ENCODE results near the gene SNORC. TPM values are rescaled to one million over a fixed set of nuclear protein-coding genes. Genes with fewer than 3 reads are reported as not detected.
A peak's percentile ranks its signal among the peaks of the same experiment; 100 is the strongest.

Gene SNORC
- polyA plus RNA-seq, 3 donors: 0.61 TPM; not detected in 2

DNA sequence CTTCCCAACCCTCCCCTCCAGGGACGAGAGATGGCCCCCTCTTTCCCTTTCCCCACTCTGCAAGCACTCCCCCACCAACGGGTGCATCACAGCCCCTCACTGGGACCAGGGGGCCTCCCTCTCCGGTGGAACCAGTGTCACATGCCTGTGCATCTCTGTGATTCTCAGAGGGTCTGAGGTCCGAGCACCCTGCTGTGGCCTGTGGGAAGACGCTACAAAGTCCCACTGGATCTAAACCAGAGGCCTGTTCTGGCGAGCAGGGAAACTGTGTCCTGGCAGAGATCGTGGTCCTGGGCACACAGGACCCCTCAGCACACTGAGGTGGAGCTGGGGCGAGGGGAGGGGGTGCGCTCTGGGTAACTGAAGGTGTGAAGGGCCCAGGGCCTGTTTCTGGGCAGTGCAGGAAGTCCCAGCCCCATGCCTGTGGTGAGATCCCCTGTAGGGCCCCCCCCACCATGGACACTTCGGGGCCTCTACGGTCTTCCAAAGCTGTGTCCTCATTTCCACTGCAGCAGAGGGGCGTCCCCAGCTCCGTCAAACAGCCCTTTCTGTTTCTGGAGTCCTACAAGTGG is 8.0 kb downstream of the SNORC start:
- DNase-seq: no peak
- TF ChIP-seq, protein P1, sequence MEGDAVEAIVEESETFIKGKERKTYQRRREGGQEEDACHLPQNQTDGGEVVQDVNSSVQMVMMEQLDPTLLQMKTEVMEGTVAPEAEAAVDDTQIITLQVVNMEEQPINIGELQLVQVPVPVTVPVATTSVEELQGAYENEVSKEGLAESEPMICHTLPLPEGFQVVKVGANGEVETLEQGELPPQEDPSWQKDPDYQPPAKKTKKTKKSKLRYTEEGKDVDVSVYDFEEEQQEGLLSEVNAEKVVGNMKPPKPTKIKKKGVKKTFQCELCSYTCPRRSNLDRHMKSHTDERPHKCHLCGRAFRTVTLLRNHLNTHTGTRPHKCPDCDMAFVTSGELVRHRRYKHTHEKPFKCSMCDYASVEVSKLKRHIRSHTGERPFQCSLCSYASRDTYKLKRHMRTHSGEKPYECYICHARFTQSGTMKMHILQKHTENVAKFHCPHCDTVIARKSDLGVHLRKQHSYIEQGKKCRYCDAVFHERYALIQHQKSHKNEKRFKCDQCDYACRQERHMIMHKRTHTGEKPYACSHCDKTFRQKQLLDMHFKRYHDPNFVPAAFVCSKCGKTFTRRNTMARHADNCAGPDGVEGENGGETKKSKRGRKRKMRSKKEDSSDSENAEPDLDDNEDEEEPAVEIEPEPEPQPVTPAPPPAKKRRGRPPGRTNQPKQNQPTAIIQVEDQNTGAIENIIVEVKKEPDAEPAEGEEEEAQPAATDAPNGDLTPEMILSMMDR (IDR thresholded peaks at IDR 0.05): no peak
- H3K36me3 ChIP-seq (replicated peaks in 1 of 2; ENCODE audit: control insufficient read depth in 1 of 2, insufficient read depth in 2 of 2, low read length in 2 of 2): no peaks in the 10 kb centered on the region

DNA sequence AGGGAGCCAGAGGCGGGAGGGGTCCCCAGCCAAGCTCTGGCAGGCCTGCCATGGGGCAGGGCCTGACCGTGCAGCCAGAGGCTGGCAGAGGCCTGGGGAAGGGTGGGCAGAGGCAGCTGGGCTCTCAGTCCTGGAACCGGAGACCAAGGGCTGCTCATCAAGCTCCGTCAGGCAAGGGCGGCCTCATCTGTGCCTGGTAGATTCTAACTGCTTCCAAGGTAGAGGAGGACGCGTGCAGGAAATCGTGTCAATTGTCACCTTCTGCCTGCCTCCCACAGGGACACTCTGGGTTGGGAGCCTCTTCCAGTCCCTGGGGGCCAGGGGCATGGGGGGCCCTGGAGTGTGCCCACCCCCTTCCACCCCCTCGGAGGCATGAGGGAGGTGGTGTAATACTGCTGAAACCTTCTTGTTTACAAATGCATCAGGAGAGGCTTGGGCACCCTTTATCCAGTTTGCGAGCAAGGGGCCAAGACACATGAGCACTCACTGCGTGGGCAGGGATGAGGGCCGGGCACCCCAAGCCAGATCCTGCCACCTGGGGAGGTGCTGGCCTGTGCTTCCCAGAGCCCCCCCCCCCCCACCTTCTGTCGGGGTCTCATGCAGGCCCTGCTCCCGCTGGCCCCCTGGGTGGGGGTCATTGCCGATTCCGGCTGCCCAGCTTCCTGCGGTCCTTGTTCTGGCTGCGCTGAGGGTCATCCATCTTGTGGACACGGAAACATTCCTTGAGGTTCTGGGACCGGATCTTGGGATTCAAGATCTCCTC is 9.0 kb downstream of the SNORC start:
- intact Hi-C loops (cut with micrococcal nuclease): no loop called here
- Histone ChIP-seq H3K27me3 (ENCODE audit: control insufficient read depth in 2 of 2, insufficient read depth in 2 of 2, low read length in 2 of 2) (peaks cover 8 to 24% of the 10 kb centered on the region in 2 donors), H3K36me3 (replicated peaks in 1 of 2; ENCODE audit: control insufficient read depth in 1 of 2, insufficient read depth in 2 of 2, low read length in 2 of 2) (no peaks in the 10 kb centered on the region), H3K4me1 (ENCODE audit: control insufficient read depth in 1 of 2, insufficient read depth in 2 of 2, low read length in 2 of 2) (peaks cover 11 to 23% of the 10 kb centered on the region in 2 donors), H3K4me2 (replicated peaks; ENCODE audit: extremely low read depth, low read length, poor library complexity, severe bottlenecking) (no peak overlapping the region), H2AFZ (ENCODE audit: insufficient read depth, low read depth, low read length, poor library complexity, severe bottlenecking) (no peak overlapping the region), H3K79me2 (ENCODE audit: insufficient read depth, low read length) (no peaks in the 10 kb centered on the region), H3K9ac (ENCODE audit: insufficient read depth, low read length, poor library complexity, severe bottlenecking) (no peak overlapping the region), H3K9me3 (replicated peaks in 1 of 2; ENCODE audit: control insufficient read depth in 1 of 2, insufficient read depth in 1 of 2, low read length in 2 of 2) (no peaks in the 10 kb centered on the region), H3K27ac (ENCODE audit: low read depth in 1 of 2, low read length in 2 of 2) (no peak overlapping the region), H3K4me3 (replicated peaks in 1 of 3; ENCODE audit: low read depth in 2 of 3, low read length in 3 of 3) (no peak overlapping the region), H4K20me1 (ENCODE audit: insufficient read depth, low read length) (no peaks in the 10 kb centered on the region)
- Mint-ChIP-seq H3K4me1 (peaks cover 16% of the 10 kb centered on the region), H3K9me3 (peaks cover 0 to 7% (median 0%) of the 10 kb centered on the region in 7 donors), H3K27me3 (ENCODE audit: low read depth in 3 of 3) (peaks cover 32 to 42% (median 36%) of the 10 kb centered on the region in 3 donors), H3K27ac (no peak overlapping the region), H3K36me3 (no peaks in the 10 kb centered on the region), H3K4me3 (no peak overlapping the region)
- TF ChIP-seq, protein P1 (IDR thresholded peaks at IDR 0.05): no peak
- DNase-seq: no peak
- WGBS (ENCODE audit: insufficient coverage): 87% methylated on average over 19 of the region's 20 CpGs

More for the DNA sequence above, 8.0 kb downstream of the SNORC start:
- WGBS (ENCODE audit: insufficient coverage): 97% methylated on average over 9 of the region's 13 CpGs
- intact Hi-C loops (cut with micrococcal nuclease): no loop called here
- Mint-ChIP-seq H3K27me3 (ENCODE audit: low read depth in 3 of 3) (peaks cover 32 to 39% (median 34%) of the 10 kb centered on the region in 3 donors), H3K9me3 (peaks cover 0 to 7% (median 0%) of the 10 kb centered on the region in 7 donors), H3K27ac (no peak overlapping the region), H3K4me3 (peak overlapping the region in 1 of 2 donors; percentile 46), H3K36me3 (no peaks in the 10 kb centered on the region), H3K4me1 (peaks cover 20% of the 10 kb centered on the region)
- Histone ChIP-seq H3K9me3 (replicated peaks in 1 of 2; ENCODE audit: control insufficient read depth in 1 of 2, insufficient read depth in 1 of 2, low read length in 2 of 2) (no peaks in the 10 kb centered on the region), H2AFZ (ENCODE audit: insufficient read depth, low read depth, low read length, poor library complexity, severe bottlenecking) (no peak overlapping the region), H3K79me2 (ENCODE audit: insufficient read depth, low read length) (no peaks in the 10 kb centered on the region), H3K4me2 (replicated peaks; ENCODE audit: extremely low read depth, low read length, poor library complexity, severe bottlenecking) (no peak overlapping the region), H3K4me3 (replicated peaks in 1 of 3; ENCODE audit: low read depth in 2 of 3, low read length in 3 of 3) (no peak overlapping the region), H4K20me1 (ENCODE audit: insufficient read depth, low read length) (no peaks in the 10 kb centered on the region), H3K9ac (ENCODE audit: insufficient read depth, low read length, poor library complexity, severe bottlenecking) (no peak overlapping the region), H3K4me1 (ENCODE audit: control insufficient read depth in 1 of 2, insufficient read depth in 2 of 2, low read length in 2 of 2) (peaks cover 17 to 30% of the 10 kb centered on the region in 2 donors), H3K27me3 (ENCODE audit: control insufficient read depth in 2 of 2, insufficient read depth in 2 of 2, low read length in 2 of 2) (peaks cover 8 to 24% of the 10 kb centered on the region in 2 donors), H3K27ac (ENCODE audit: low read depth in 1 of 2, low read length in 2 of 2) (no peak overlapping the region)

All from CD14-positive monocyte (primary cell).